Effector CD8-positive, alpha-beta T cell (primary cell): Measurements from ENCODE around the gene CACNA1D.

Source experiments
- DNase-seq: peaks from one replicate; lab custom pipeline; 2025; lab: John Stamatoyannopoulos, UW

CACNA1D gene

DNA sequence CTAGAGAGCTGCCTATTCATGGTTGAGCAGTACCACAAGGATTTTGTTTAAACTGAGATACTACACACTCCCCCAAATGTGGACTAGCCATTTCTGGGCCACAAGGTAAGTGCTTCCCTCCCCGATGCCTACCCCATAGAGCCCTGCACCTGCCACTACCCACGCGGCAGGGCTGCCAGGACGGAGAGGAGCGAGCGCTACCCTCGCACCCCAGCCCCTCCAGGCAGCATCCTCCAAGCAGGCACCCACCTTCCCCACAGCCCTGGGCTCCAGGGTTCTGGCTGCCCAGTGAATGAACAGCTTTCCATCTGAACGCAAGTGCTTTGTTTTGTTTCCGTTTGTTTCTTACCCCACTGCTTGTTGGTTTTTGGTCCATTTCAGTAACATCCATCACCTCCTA lies 292.6 kb downstream of the CACNA1D start:
- no peak for DNase-seq

DNA sequence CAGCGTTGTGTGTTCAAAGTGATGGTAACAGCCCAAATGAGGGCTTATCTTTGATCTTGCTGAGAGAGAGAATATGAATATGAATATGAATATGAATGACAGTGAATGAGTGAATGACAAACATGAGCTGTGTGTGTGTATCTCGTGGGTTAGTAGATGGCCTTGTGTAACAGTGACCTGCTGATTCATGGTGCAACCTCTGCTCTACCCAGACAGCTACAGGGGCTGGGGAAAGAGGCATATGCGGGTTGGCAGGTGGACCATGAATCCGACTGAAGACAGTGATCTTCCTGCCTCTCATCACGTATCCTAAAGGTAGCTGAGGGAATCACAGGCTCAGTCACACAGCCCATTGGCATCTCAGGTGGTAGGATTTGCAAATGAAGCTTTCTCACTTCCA lies 293.6 kb downstream of the CACNA1D start:
- no peak for DNase-seq

DNA sequence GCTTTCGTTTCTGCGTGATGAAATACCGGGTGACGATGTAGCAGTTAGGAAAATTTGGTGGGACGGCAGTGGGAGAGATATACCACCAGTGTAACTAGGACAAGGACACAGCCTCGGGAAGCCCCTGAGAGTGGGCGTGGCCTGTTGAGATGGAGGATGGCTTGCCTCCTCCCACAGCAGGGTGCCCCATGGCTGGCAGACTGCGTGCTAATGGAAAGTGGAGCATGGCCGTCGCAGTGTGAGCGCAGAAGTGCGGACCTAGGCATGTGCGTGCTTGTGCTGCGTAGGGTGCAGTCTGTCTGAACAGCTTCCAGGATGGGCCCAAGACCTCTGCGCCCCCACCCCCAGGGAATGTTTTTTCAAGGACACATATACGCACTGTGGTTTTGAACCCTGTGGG lies 295.0 kb downstream of the CACNA1D start:
- no peak for DNase-seq

DNA sequence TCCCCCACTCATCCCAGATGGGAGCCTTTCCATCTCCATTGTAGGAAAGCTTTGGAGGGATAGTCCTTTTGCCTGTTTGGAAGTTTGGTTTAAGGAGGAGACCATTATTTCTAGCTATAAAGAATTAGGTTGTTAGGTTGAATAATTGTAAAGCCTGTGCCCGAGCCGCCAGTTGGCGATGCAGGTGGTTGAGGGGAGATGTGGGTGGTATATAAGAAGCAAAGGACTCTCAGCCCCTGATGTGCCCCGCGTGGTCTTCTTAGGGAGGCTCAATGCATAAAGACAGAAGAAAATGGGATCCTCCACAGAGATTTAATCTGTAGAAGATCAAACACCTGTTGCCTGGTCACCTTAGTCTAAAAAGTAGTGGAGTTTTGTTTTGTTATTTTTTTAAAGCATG lies 296.1 kb downstream of the CACNA1D start:
- DNase-seq, result no peak

DNA sequence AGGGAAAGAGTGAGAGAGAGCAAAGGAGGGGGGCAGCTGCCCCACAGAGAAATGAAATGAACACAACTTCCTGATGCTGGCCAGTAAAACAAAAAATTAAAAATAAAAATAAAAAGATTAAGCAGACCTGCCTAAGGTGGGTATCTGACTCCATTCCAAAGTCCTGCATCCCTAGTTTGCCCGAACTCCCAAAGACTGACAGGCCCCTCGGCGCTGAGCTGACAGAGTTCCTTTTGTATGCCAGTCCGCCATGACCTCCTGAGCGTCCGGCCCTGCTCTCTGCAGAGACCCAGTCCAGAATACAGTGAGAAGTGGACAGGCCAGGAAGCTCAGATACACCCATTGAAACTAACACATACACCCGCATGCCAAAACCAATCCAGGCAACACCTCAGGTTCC lies 296.9 kb downstream of the CACNA1D start:
- DNase-seq, result no peak

DNA sequence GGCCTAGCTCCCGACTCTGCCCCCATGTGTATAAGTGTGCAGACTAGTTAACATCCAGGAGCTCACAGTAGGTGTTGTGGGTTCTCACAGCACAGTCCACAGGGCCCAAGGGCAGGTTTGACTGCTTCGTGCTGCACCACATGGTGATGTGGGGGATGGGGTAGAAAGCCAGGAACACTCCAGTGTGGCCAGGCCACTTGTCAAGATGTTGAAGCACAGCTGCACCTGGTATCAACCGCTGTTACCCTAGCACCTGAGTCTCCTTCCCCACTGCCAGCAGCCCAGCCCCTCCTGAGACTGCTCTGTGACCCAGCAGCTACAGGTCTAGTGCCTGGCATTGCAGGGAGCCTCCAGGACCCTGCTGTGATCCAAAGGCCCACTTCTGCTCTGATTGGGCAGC lies 298.5 kb downstream of the CACNA1D start:
- no peak for DNase-seq

DNA sequence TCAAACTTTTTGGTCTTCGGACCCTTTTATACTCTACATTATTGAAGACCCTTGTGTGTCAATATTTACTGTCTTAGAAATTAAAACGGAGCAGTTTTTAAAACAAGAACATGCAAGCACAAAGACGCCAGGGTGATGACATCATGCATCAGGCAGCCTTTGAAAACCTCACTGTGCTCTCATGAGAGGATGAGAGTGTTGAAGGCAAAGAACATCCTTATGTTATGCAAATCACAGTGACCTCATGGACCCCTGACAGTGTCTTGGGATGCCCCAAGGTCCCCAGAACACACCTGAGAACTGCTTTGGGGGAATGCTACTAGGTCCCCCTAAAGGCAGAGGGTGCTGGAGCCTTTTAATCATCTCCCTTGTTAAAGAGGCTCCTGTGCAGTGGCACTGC lies 300.2 kb downstream of the CACNA1D start:
- DNase-seq, result no peak

DNA sequence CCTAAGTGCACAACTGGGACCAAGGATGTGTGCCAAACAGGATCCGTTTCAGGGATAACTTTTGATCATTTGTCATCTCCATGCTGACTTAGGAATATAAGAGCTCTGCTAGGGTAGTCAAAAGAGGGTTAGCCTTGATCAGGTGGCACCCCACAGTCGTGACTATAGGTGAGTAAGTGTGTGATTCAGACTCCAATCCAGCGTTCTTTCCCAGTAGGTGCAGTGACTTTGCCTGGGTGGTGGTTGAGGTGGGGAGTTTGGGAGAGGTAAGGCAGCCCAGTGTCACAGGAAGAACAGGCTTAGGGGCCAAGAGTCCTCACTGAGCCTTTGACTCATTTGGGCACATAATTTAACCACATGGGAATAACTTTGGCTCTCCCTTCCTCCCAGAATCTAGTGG lies 300.8 kb downstream of the CACNA1D start:
- no peak for DNase-seq

DNA sequence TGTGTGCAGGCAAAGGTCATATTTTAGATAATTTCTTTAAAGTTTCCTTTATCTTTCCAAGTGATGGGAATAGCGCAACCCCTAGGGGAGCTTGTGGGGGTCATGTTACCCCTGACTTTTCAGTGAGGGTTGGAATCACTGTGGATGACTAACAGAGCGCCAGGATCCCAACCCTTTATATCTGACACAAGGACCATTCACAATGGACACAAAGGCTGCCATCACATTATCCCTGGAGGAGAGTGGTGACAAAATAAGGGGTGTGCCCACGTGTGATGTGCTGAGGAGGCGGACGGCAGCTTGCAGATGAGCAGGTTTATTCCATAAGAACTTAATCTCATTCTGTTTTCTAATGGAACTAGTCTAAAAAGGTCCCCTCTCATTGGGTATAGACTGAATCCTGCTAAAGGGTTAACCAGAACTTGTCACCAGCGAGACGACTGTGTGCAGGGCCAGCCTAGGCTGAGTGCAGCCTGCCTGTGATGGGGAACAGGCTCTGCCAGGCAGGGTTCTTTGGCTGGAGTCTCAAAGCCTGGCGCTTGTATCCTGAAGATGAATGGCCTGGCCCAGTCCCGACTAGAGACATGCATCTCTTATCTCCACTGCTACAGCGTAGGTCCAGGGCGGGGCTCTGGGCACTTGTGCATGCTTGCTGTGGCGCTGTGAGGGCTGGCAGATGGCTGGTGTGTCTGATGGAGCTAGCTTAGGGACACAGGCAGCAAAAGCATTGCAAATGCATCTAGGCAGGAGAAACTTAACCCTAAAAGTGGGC lies 301.6 kb downstream of the CACNA1D start:
- DNase-seq, result no peak

DNA sequence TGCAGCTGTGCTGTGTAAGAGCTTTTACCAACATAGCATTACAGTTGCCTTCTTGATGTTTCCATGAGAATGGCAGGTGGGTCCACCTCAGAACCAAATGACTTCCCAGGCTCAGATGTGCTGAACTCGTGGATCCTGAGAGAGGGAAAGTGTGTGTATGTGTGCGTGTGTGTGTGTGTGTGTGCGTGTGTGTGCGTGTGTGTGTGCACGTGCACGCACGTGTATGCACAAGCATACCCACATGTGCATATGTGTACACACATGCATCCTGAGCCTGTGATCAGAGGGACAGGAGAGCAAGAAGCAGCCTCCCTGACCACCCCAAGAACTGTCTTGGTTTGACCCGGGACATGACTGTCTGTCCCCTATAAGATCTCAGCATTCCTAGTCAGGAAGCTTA lies 303.7 kb downstream of the CACNA1D start:
- no peak for DNase-seq

DNA sequence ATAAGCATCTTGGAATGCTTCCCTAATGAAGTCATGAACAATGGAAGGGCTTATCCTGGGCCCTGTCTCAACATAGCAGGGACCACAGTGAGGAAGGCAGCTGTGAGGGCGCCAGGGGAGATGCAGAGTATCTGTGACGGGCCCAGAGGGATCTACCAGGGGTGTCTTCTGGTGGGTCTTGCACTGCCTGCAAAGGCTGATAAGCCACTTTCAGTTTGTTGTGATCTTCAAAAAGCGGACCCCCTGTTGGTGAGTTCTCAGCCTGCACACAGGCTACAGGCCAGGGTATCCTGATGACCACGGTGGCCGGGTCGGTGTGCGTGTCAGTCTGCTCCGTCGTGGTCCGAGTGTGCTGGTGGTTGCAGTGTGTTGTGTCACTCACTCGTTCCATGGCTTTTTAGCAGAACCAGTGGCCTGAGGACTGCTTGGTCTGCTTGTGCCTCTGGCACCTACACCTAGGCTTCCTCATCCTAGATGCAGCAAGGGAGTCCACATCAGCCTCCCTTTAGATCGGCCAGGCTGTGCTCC lies 305.0 kb downstream of the CACNA1D start:
- no peak for DNase-seq

DNA sequence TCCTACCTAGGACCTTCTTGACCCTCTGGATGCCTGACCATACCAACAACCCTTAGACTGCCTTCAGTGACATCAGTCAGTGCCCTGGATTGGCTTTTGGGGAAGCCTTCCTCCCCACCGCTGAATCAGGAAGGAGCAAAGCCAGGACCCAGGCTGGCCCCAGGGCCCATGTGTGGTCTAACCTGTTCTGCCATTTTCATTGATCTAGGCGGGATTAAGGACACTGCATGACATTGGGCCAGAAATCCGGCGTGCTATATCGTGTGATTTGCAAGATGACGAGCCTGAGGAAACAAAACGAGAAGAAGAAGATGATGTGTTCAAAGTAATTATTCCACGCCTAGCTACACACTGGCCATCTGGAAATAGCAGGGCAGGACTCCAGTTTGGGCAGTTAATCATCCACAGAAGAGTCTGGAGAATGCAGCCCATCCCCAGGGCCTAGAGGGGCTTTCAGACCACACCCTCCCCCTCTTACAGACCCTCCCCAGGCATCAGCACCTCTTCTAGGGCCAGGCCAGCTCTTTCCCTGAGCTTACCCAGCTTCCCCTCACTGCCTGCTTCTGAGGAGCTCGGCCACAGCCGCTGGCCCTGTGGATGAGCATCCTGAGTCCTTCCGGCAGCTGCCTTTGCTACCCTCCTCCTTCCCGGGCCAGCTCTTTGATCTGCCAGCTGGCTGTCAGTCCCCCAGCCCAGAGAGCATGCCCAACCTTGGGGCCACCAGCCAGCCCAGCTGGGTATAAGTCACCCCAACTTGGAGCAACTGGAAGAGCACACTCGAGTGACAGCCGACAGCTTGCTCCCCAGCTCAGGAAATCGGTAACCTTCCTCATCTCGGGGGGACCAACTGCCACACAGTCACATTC lies 305.9 kb downstream of the CACNA1D start:
- DNase-seq, result no peak

DNA sequence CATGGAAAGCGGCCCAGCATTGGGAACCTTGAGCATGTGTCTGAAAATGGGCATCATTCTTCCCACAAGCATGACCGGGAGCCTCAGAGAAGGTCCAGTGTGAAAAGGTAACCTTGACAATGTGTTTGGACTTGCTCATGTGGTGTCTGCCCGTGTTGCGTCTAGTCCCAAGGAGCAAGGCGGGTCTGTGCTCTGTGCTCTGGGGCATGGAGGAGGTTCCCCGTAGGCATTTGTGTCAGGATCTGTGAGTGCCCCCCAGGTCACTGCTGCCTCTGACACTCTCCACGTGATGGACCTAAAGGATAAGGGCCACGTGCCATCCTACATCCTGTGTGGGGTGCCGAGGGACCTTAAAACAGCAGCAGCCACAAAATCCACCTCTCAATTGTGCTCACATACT lies 306.9 kb downstream of the CACNA1D start:
- no peak for DNase-seq

DNA sequence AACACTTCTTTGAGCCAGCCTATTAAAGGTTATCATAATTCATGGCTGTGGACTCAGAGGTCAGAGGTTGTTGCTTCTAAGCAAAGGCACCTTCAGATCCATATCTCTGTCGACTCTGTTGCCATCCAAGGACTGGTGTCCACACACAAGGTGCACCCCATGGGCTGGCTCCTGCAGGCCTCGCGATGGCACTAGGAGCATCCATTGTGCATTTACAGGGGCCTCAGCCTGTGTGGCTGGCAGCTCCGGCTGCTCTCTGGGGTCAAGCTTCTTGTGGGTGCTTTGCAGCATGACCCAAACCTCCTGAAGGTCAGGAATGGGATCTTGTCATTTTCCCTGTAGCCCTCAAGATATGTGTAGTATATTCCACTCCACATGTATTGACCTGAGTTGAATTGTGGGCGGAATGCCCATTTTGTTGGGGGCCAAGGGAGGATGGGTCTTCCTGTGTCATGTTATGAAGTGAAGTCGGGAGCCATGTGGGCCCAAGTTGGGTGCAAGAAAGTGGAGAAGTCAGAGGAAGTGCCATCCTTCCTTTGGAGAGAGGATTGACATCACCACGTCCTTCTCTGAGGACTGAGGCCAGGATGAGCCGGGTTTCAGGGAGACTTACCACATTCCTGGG lies 308.0 kb downstream of the CACNA1D start:
- no peak for DNase-seq

DNA sequence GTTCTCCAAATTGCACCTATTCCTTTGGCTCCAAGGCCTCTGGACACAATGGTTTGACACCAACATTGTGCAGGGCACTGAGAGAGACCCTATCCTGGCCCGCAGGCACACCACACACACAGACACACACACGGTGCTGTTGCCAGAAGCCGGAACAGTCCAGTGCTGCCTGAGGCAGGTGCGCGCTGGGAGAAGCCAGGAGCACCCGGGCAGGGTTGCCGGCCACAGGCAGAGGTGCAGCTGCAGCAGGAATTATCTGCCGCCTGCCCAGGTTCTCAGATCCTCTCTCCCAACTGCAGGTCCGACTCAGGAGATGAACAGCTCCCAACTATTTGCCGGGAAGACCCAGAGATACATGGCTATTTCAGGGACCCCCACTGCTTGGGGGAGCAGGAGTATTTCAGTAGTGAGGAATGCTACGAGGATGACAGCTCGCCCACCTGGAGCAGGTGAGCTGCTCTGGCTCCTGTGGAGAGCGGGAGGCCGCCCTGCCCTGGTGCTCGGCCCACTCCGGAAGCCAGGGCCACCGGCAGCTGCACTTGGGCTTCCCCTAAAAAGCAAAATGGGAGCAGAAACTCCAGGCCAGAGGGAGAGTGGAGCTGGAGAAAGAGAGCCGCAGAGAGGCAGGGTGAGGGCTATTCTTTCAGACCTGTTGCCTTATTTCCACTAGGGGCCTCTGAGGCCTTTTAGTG lies 308.9 kb downstream of the CACNA1D start:
- no peak for DNase-seq

DNA sequence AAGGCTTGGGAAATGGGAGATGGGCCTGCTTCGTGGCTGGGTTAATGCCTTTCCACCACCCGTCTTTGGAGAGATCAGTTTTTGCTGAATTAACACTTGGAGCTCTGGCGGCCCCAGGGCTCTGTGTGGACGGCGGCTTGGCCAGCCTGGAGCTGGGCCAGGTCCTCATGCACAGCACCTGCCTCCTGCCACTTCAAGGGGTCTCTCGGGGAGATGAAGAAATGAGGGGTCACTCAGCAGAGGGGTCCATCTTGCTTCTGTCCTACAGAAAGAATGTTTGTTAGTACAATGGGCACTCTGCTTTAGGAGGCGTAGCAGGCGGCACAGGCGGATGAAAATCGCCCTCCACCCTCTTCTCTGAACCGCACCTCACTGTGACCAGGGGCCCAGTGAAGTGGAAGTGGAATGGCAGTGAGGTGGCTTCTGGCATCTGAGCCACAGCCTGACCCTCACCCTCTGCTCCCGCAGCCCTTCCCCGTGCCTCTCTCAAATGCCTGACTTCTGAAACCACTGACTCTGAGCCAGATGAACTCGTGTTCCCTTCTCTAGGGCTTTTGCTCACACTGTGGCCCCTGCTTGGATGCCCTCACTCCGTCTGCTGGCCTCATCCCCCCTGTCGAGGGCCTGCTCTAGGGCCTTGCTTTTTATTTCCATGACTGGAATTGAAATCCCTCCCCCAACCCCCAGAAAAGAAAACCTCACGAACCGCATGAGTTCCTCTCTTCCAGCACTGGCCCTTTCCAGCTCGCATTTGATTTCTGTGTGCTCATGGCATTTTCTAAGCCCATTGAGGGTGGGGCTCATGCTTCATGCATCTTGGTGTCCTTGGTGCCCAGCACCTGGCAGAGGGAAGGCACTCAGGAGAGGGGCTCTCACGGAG lies 309.6 kb downstream of the CACNA1D start:
- no peak for DNase-seq

DNA sequence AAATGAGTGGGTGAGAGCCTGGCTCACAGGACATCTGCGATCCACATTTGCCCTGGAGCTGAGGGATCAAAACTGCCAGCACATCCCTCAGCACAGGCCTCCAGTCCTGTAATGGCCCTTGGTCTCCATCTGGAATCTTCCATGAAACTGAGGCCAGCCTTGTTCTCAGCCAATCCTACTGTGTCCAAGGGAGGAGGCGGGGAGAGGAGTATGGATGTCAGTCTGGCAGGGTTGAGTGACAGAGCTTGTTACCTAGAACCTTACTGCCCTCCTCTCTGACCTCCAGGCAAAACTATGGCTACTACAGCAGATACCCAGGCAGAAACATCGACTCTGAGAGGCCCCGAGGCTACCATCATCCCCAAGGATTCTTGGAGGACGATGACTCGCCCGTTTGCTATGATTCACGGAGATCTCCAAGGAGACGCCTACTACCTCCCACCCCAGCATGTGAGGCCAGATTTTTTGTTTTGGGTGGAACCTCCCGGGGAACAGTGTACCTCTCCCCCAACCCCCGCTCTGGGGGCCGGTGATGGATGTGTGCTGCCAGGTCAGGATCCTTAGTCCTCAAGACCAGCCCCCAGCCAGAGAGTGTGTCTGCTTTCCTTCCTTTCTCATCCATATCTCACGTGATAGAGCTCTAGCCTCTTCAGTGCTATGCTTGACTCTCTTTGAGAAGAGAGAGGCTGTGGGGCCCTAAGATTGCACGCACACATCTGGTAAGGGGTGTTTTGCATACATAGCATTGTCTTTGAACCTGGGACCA lies 310.5 kb downstream of the CACNA1D start:
- DNase-seq, result no peak

DNA sequence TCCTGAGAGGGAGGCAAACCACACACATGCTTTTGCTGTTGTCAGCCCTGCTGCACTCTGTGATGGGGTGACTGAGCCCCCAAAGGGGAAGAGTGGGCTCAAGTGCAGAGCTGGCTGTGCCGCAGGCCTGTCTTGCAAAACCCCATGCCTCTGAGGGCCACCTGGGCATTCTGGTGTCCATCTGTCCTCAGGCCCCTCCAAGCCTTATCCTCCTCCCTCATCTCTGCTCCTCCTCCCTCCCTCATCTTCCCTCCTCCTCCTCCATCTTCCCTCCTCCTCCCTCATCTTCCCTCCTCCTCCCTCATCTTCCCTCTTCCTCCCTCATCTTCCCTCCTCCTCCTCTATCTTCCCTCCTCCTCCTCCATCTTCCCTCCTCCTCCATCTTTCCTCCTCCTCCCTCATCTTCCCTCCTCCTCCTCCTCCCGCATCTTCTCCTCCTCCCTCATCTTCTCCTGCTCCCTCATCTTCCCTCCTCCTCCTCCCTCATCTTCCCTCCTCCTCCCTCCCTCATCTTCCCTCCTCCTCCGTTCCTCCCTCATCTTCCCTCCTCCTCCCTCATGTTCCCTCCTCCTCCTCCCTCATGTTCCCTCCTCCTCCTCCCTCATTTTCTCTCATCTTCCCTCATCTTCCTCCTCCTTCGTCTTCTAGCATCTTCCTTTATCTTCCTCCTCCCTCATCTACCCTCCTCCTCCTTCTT lies 311.2 kb downstream of the CACNA1D start:
- no peak for DNase-seq
